HepG2 (cell line): ENCODE data around the gene ZNRF3. TPM values are rescaled to one million over a fixed set of nuclear protein-coding genes. Genes with fewer than 3 reads are reported as not detected.

Experiments
- ATF7 ChIP-seq, 2 experiments: fragments of 450-650 bp in 1 of 2; sonication (generic) in 1 of 2; formaldehyde crosslinking in 1 of 2; IDR thresholded peaks; 2 replicates each; pipeline versions ENCODE4 v1.4.0 to v1.6.1; 2016 to 2020; ENCODE audit warnings: antibody characterized with exemption in 1 of 2, mild to moderate bottlenecking in 1 of 2, missing genetic modification reagents in 1 of 2
- CBX5 ChIP-seq: sonication (generic); formaldehyde crosslinking; IDR thresholded peaks from 2 replicates; pipeline ENCODE4 v1.4.0; 2020; ENCODE audit warnings: missing genetic modification reagents, borderline replicate concordance
- CENPBD1 ChIP-seq: sonication (generic); formaldehyde crosslinking; IDR thresholded peaks from 2 replicates; pipeline ENCODE4 v1.8.0; 2022; ENCODE audit warnings: missing genetic modification reagents, low read depth, mild to moderate bottlenecking, borderline replicate concordance
- GZF1 ChIP-seq: sonication (generic); formaldehyde crosslinking; IDR thresholded peaks from 2 replicates; pipeline ENCODE4 v1.5.1; 2020; ENCODE audit warnings: mild to moderate bottlenecking, missing genetic modification reagents
- HCFC1 ChIP-seq: fragments of 150-350 bp; IDR thresholded peaks from 2 replicates; pipeline ENCODE4 v1.6.1; 2014; ENCODE audit warnings: low read depth, low read length
- KDM5A ChIP-seq: fragments of 200-600 bp; sonication (generic); IDR thresholded peaks from 2 replicates; pipeline ENCODE4 v1.7.0; 2018; ENCODE audit warnings: antibody characterized with exemption, mild to moderate bottlenecking, low read length, borderline replicate concordance
- MAFF ChIP-seq: IDR thresholded peaks from 2 replicates; pipeline ENCODE4 v1.6.1; 2011; ENCODE audit warnings: low read depth, low read length, improper control_type of control experiment
- MIER3 ChIP-seq: IDR thresholded peaks from 2 replicates; pipeline ENCODE4 v1.6.1; 2016; ENCODE audit warnings: missing compliant biosample characterization, borderline replicate concordance
- PCBP2 ChIP-seq: fragments of 200-400 bp; formaldehyde crosslinking; optimal IDR thresholded peaks from 2 replicates; pipeline ENCODE3; 2018; ENCODE audit warnings: low read length, low read depth; ENCODE audit not compliant: poor library complexity, severe bottlenecking
- PPARG ChIP-seq: conservative IDR thresholded peaks from 2 replicates; pipeline ENCODE4 v1.6.1; 2016; ENCODE audit warnings: missing biosample characterization, missing genetic modification reagents
- SALL1 ChIP-seq: sonication (generic); formaldehyde crosslinking; IDR thresholded peaks from 2 replicates; pipeline ENCODE4 v1.8.0; 2022; ENCODE audit warnings: mild to moderate bottlenecking, missing genetic modification reagents
- SSRP1 ChIP-seq: IDR thresholded peaks from 2 replicates; pipeline ENCODE4 v1.6.1; 2016; ENCODE audit warnings: control low read depth
- THRA ChIP-seq: sonication (generic); formaldehyde crosslinking; IDR thresholded peaks from 2 replicates; pipeline ENCODE4 v1.4.0; 2020; ENCODE audit warnings: missing genetic modification reagents, borderline replicate concordance
- ZNF292 ChIP-seq: sonication (generic); formaldehyde crosslinking; IDR thresholded peaks from 2 replicates; pipeline ENCODE4 v1.8.1; 2022; ENCODE audit warnings: mild to moderate bottlenecking, low read depth, missing genetic modification reagents, borderline replicate concordance
- ZNF775 ChIP-seq: sonication (generic); formaldehyde crosslinking; IDR thresholded peaks from 2 replicates; pipeline ENCODE4 v1.4.0; 2020; ENCODE audit warnings: missing genetic modification reagents, mild to moderate bottlenecking, moderate library complexity, borderline replicate concordance
- ZSCAN29 ChIP-seq: sonication (generic); formaldehyde crosslinking; conservative IDR thresholded peaks from 2 replicates; pipeline ENCODE4 v1.4.0; 2020; ENCODE audit warnings: mild to moderate bottlenecking, missing genetic modification reagents
- polyA plus RNA-seq, 8 experiments: library from polyadenylated mRNA; depleted of rRNA in 3 of 8; stranded (reverse) in 7 of 8; unstranded in 1 of 8; fragments of >200 nt; fragmentation: Illumina TruSeq in 4 of 8; extraction: Trizol in 4 of 8; gene quantifications; 2 replicates each; pipeline versions ENCODE4 v1.2.1 to v1.2.3, GENCODE V29; 2011 to 2016; ENCODE audit warnings: low read depth in 4 of 8, missing spikeins in 1 of 8, mixed read lengths in 1 of 8; ENCODE audit not compliant: insufficient read depth in 1 of 8
- total RNA-seq, 5 experiments: library from RNA; depleted of rRNA; stranded (reverse); fragments of >200 nt; fragmentation: Illumina TruSeq; extraction: Trizol; gene quantifications; 2 replicates each; pipeline ENCODE4 v1.2.3, GENCODE V29; 2016; ENCODE audit warnings: low read depth in 1 of 5
- TF ChIP-seq, protein P1 (sequence below): sonication (generic); formaldehyde crosslinking; IDR thresholded peaks from 2 replicates; pipeline ENCODE4 v1.4.0; 2020; ENCODE audit warnings: missing genetic modification reagents
- TF ChIP-seq, protein P2 (sequence below): sonication (generic); formaldehyde crosslinking; IDR thresholded peaks from 2 replicates; pipeline ENCODE4 v1.5.0; 2020; ENCODE audit warnings: mild to moderate bottlenecking, missing genetic modification reagents, moderate library complexity

Gene ZNRF3
- total and polyA plus RNA-seq, 2 of the 13 experiments (the other 11 are each of a cell fraction or from before 2014, with no cell fraction given) = 20.3 to 36.7 TPM

- no peak for TF ChIP-seq ATF7 (IDR thresholded peaks at IDR 0.05)
- no peak for TF ChIP-seq ATF7 (CRISPR knock-in tag; IDR thresholded peaks at IDR 0.05)
- no peak for TF ChIP-seq SSRP1 (CRISPR knock-in tag)
- TF ChIP-seq KDM5A = no peak
- no peak for TF ChIP-seq PCBP2
- TF ChIP-seq, protein P1, sequence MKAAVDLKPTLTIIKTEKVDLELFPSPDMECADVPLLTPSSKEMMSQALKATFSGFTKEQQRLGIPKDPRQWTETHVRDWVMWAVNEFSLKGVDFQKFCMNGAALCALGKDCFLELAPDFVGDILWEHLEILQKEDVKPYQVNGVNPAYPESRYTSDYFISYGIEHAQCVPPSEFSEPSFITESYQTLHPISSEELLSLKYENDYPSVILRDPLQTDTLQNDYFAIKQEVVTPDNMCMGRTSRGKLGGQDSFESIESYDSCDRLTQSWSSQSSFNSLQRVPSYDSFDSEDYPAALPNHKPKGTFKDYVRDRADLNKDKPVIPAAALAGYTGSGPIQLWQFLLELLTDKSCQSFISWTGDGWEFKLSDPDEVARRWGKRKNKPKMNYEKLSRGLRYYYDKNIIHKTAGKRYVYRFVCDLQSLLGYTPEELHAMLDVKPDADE = no peak
- 0 out of 2 replicates have a peak, but pooled peaks have one; percentile 64 for TF ChIP-seq ZNF775 (CRISPR knock-in tag)
- TF ChIP-seq, protein P2, sequence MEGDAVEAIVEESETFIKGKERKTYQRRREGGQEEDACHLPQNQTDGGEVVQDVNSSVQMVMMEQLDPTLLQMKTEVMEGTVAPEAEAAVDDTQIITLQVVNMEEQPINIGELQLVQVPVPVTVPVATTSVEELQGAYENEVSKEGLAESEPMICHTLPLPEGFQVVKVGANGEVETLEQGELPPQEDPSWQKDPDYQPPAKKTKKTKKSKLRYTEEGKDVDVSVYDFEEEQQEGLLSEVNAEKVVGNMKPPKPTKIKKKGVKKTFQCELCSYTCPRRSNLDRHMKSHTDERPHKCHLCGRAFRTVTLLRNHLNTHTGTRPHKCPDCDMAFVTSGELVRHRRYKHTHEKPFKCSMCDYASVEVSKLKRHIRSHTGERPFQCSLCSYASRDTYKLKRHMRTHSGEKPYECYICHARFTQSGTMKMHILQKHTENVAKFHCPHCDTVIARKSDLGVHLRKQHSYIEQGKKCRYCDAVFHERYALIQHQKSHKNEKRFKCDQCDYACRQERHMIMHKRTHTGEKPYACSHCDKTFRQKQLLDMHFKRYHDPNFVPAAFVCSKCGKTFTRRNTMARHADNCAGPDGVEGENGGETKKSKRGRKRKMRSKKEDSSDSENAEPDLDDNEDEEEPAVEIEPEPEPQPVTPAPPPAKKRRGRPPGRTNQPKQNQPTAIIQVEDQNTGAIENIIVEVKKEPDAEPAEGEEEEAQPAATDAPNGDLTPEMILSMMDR = no peak
- TF ChIP-seq SALL1 (CRISPR knock-in tag) = peak; percentile 78
- TF ChIP-seq CENPBD1 (CRISPR knock-in tag) = no peak
- TF ChIP-seq ZNF292 (CRISPR knock-in tag) = no peak
- 0 out of 2 replicates have a peak, but pooled peaks have one; percentile 31 for TF ChIP-seq MIER3 (CRISPR knock-in tag)
- TF ChIP-seq GZF1 (CRISPR knock-in tag) = no peak
- peak; percentile 28; the same call in 1 of the 2 replicates for TF ChIP-seq CBX5 (CRISPR knock-in tag)
- TF ChIP-seq MAFF = 0 out of 2 replicates have a peak, but pooled peaks have one; percentile 2
- no peak for TF ChIP-seq ZSCAN29 (CRISPR knock-in tag)
- TF ChIP-seq HCFC1 = no peak
- peak; percentile 96 for TF ChIP-seq PPARG (CRISPR knock-in tag)
- TF ChIP-seq THRA (CRISPR knock-in tag) = peak; percentile 54; the same call in 1 of the 2 replicates
- TF ChIP-seq, all 625 proteins: peak for 137
Measured at GRCh38 chr22:28978863-28979796, 95.8 kb downstream of the ZNRF3 start (continued).
